Stimulated activated CD4-positive, alpha-beta T cell treated with anti-CD3 and anti-CD28 coated beads, Interleukin-15, amount 100 ng/mL, for 1 hour (primary cell): Measurements from ENCODE around the gene FAM229B.

ENCODE experiments used
- DNase-seq, 2 donors: peaks; one replicate each; pipeline ENCODE4 v3.0.0-alpha.2; 2020; ENCODE audit warnings: low read depth in 1 of 2, low spot score in 1 of 2

FAM229B gene

GRCh38 chr6:112139052-112139451, 51.7 kb downstream of the FAM229B start:
- DNase-seq = no peak

GRCh38 chr6:112141707-112142106, 54.3 kb downstream of the FAM229B start:
- no peak for DNase-seq

DNA sequence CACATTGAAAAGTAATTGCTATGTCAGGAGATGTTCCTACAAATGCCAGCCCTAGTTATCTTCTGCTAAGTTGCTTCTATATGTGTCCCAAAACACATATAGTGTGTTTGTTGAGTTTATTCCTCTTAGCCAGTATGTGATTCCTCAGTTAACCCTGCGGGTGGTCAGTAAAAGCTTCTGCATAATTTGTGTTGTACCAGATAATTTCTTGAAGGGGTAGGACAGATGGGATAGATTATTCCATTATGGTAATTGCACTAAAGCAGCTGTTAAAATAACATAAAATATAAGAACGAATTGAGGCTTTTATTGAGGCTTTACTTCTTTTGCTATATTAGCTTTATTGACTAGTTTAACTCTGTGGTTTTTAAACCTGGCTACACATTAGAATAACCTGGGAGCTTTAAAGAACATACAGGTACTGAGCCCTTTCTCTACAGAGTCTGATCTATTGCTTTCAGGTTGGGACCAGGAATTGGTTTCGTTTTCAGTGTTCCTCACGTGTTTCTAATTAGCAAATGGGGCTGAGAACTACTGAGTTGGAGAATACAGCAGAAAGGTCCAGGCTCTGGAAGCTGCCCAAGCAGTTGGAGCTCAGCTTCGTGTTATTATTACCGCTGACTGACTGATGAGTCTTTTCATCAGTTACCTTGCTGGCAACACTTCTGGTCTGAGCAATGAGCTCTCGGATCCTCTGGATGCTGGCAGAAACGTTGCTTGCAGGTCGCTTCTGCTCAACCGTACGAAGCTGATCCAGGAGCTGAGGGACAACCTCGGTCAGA, 56.9 kb downstream of the FAM229B start:
- no peak for DNase-seq

- DNase-seq = no peak
Measured at GRCh38 chr6:112145080-112145573, 57.7 kb downstream of the FAM229B start.

DNA sequence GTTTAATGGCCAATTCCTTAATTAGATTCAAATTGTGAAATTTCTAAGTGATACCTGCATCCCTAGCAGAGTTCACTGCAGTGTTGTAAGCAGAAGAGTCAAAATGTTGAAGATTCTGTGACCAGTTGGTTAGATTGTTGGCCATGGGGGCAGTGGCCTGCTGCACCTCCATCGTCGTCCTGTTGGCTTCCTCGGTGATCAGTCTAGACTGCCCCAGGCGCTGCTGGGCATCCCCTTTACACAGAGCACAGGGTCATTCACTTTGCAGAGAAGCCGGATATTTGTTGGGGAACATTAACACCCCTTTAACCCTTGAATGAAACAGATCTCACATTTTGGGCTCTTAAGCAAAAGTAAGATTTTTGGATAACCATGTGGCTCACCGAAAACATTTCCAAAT, 60.7 kb downstream of the FAM229B start:
- no peak for DNase-seq

DNA sequence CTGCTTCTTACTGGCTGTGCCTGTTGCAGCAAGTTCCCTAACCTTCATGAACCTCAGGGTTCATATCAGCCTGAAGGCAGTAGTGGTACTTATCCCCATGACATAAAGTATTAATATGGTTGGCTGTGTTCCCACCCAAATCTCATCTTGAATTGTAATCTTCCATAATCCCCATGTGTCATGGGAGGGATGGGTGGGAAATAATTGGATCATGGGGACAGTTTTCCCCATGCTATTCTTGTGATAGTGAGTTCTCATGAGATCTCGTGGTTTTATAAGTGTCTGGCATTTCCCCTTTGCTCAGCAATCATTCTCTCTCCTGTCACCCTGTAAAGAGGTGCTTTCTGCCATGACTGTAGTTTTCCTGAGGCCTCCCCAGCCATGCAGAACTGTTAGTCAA, 61.8 kb downstream of the FAM229B start:
- no peak for DNase-seq

- no peak for DNase-seq
Measured at GRCh38 chr6:112149719-112150263, 62.4 kb downstream of the FAM229B start.

GRCh38 chr6:112150363-112150762, 63.0 kb downstream of the FAM229B start:
- no peak for DNase-seq
